Activated CD4-positive, alpha-beta T cell treated with anti-CD3 and anti-CD28 coated beads, Interleukin-2, amount 10 ng/mL, durations not matched to agents 7 days and 5 days (primary cell): ENCODE data around the gene SPX. TPM values are rescaled to one million over a fixed set of nuclear protein-coding genes. Genes with fewer than 3 reads are reported as not detected.

ENCODE experiments used
- CTCF ChIA-PET: fragments of 350-600 bp; sonication (Branson Sonifier 250); formaldehyde crosslinking; loops from one replicate; lab custom pipeline; 2021; ENCODE audit warnings: antibody characterized with exemption; lab: Charles Lee
- POLR2A ChIA-PET: fragments of 350-600 bp; sonication (Branson Sonifier 250); formaldehyde crosslinking; loops from one replicate; lab custom pipeline; 2021; ENCODE audit warnings: antibody characterized with exemption; lab: Charles Lee
- DNase-seq: peaks from one replicate; pipeline ENCODE4 v3.0.0-alpha.2; 2020
- H3K27ac Mint-ChIP-seq: one replicate; pipeline ENCODE4 v1.8.0; 2021; ENCODE audit warnings: mild to moderate bottlenecking, moderate library complexity, mixed read lengths
- H3K27me3 Mint-ChIP-seq: one replicate; pipeline ENCODE4 v1.8.0; 2021; ENCODE audit warnings: mixed read lengths
- H3K36me3 Mint-ChIP-seq: one replicate; pipeline ENCODE4 v1.8.0; 2021; ENCODE audit warnings: low read depth, mixed read lengths
- H3K4me1 Mint-ChIP-seq: one replicate; pipeline ENCODE4 v1.8.0; 2021; ENCODE audit warnings: mixed read lengths
- H3K4me3 Mint-ChIP-seq: one replicate; pipeline ENCODE4 v1.8.0; 2021; ENCODE audit warnings: mild to moderate bottlenecking, moderate library complexity, mixed read lengths
- H3K9me3 Mint-ChIP-seq: one replicate; pipeline ENCODE4 v1.8.0; 2021; ENCODE audit warnings: mixed read lengths
- total RNA-seq, 2 experiments: library from RNA; stranded (reverse); gene quantifications; one replicate each; pipeline ENCODE4 v1.2.3, GENCODE V29; 2021

SPX gene
- under 1 TPM in 1 of 2 experiments, not detected in 1; 0.12 TPM for total RNA-seq

GRCh38 chr12:21526053-21526452, at the start of gene SPX:
Gene SPX (plus strand): TSS chr12:21526296. CDS start chr12:21526473, 177 bp downstream.
- H3K27ac Mint-ChIP-seq = peak within 1 kb of the TSS; percentile 46
- peaks cover 7% of the 10 kb centered on the region for H3K9me3 Mint-ChIP-seq
- no peak for DNase-seq
- H3K4me1 Mint-ChIP-seq = peaks cover 7% of the 10 kb centered on the region
- H3K36me3 Mint-ChIP-seq = no peaks in the 10 kb centered on the region
- CTCF ChIA-PET = interaction anchor here (1.2 to 2.6 kb wide), 2 partner anchors 15 to 16 kb away, joined by 4 to 9 read pairs; no protein-coding TSS in a partner anchor
- peaks cover 42% of the 10 kb centered on the region for H3K27me3 Mint-ChIP-seq
- POLR2A ChIA-PET = no interaction called here
- H3K4me3 Mint-ChIP-seq = peak within 1 kb of the TSS; percentile 72

- peaks cover 41% of the 10 kb centered on the region for H3K36me3 Mint-ChIP-seq
- no peak overlapping the region for H3K4me3 Mint-ChIP-seq
- ChIA-PET CTCF (no interaction called here), POLR2A (no interaction called here)
- no peak for DNase-seq
- H3K27me3 Mint-ChIP-seq = no peaks in the 10 kb centered on the region
- H3K27ac Mint-ChIP-seq = no peak overlapping the region
- H3K4me1 Mint-ChIP-seq = peaks cover 4% of the 10 kb centered on the region
- no peaks in the 10 kb centered on the region for H3K9me3 Mint-ChIP-seq
Observed at GRCh38 chr12:21476949-21477348, 49.1 kb upstream of the SPX start.

GRCh38 chr12:21478756-21479455, 47.2 kb upstream of the SPX start:
- POLR2A ChIA-PET = interaction anchor here (1.3 kb wide), 1 partner anchor 169 kb away, joined by 3 read pairs; no protein-coding TSS in a partner anchor
- H3K9me3 Mint-ChIP-seq = no peaks in the 10 kb centered on the region
- no peak overlapping the region for H3K27ac Mint-ChIP-seq
- CTCF ChIA-PET = interaction anchor here (0.6 to 1.3 kb wide), 4 partner anchors 10 to 149 kb away, joined by 3 to 4 read pairs (median 3); no protein-coding TSS in a partner anchor
- H3K4me1 Mint-ChIP-seq = peaks cover 2% of the 10 kb centered on the region
- H3K36me3 Mint-ChIP-seq = peaks cover 28% of the 10 kb centered on the region
- no peak for DNase-seq
- H3K4me3 Mint-ChIP-seq = no peak overlapping the region
- no peaks in the 10 kb centered on the region for H3K27me3 Mint-ChIP-seq

- Mint-ChIP-seq H3K27me3 (no peaks in the 10 kb centered on the region), H3K27ac (no peak overlapping the region), H3K36me3 (peaks cover 15% of the 10 kb centered on the region), H3K9me3 (no peaks in the 10 kb centered on the region), H3K4me3 (no peak overlapping the region), H3K4me1 (peaks cover 3% of the 10 kb centered on the region)
- ChIA-PET POLR2A (interaction anchor here (0.6 kb wide), 1 partner anchor 213 kb away, joined by 5 read pairs; no protein-coding TSS in a partner anchor), CTCF (interaction anchor here (0.6 kb wide), 1 partner anchor 1132 kb away, joined by 3 read pairs; no protein-coding TSS in a partner anchor)
- DNase-seq = no peak
Observed at GRCh38 chr12:21483531-21483930, 42.6 kb upstream of the SPX start.

- no peak overlapping the region for H3K4me3 Mint-ChIP-seq
- H3K27me3 Mint-ChIP-seq = no peaks in the 10 kb centered on the region
- ChIA-PET POLR2A (no interaction called here), CTCF (no interaction called here)
- no peak for DNase-seq
- H3K9me3 Mint-ChIP-seq = no peaks in the 10 kb centered on the region
- peaks cover 33% of the 10 kb centered on the region for H3K36me3 Mint-ChIP-seq
- H3K4me1 Mint-ChIP-seq = peaks cover 7% of the 10 kb centered on the region
- no peak overlapping the region for H3K27ac Mint-ChIP-seq
Observed at GRCh38 chr12:21485998-21486397, 40.1 kb upstream of the SPX start.

GRCh38 chr12:21499765-21500164, 26.3 kb upstream of the SPX start:
- POLR2A ChIA-PET = no interaction called here
- no peak overlapping the region for H3K4me3 Mint-ChIP-seq
- H3K4me1 Mint-ChIP-seq = peaks cover 49% of the 10 kb centered on the region
- no peak overlapping the region for H3K27ac Mint-ChIP-seq
- no peaks in the 10 kb centered on the region for H3K27me3 Mint-ChIP-seq
- no peak for DNase-seq
- H3K9me3 Mint-ChIP-seq = no peaks in the 10 kb centered on the region
- peaks cover 47% of the 10 kb centered on the region for H3K36me3 Mint-ChIP-seq
- CTCF ChIA-PET = interaction anchor here (1.5 kb wide), 1 partner anchor 28 kb away, joined by 5 read pairs; no protein-coding TSS in a partner anchor

- Mint-ChIP-seq H3K36me3 (peaks cover 40% of the 10 kb centered on the region), H3K9me3 (no peaks in the 10 kb centered on the region), H3K4me1 (peaks cover 56% of the 10 kb centered on the region), H3K27ac (no peak overlapping the region), H3K27me3 (no peaks in the 10 kb centered on the region), H3K4me3 (no peak overlapping the region)
- ChIA-PET CTCF (interaction anchor here (0.9 to 2.2 kb wide), 5 partner anchors 9 to 63 kb away, joined by 3 to 11 read pairs (median 3); partner anchors contain the start of gene PYROXD1), POLR2A (interaction anchor here (1.0 to 1.4 kb wide), 2 partner anchors 11 to 146 kb away, joined by 3 read pairs; no protein-coding TSS in a partner anchor)
- DNase-seq = no peak
Observed at GRCh38 chr12:21500786-21501257, 25.3 kb upstream of the SPX start.

GRCh38 chr12:21501258-21502163, 24.6 kb upstream of the SPX start, which contains the start of the genes GOLT1B and RECQL:
Gene GOLT1B (plus strand): TSS chr12:21501789. CDS start chr12:21501924, 135 bp downstream.
Gene RECQL (minus strand): TSS chr12:21501635. CDS start chr12:21499570, 2,065 bp downstream.
- H3K27me3 Mint-ChIP-seq = no peaks in the 10 kb centered on the region
- peaks cover 35% of the 10 kb centered on the region for H3K36me3 Mint-ChIP-seq
- ChIA-PET POLR2A (interaction anchor here (0.8 to 1.4 kb wide), 5 partner anchors 10 to 145 kb away, joined by 3 read pairs; no protein-coding TSS in a partner anchor), CTCF (interaction anchor here (0.9 to 2.2 kb wide), 8 partner anchors 9 to 68 kb away, joined by 3 to 11 read pairs (median 4); partner anchors contain the start of gene PYROXD1)
- DNase-seq = peak; percentile 96
- no peak within 1 kb of the TSS for H3K4me3 Mint-ChIP-seq
- no peaks in the 10 kb centered on the region for H3K9me3 Mint-ChIP-seq
- peaks cover 56% of the 10 kb centered on the region for H3K4me1 Mint-ChIP-seq
- H3K27ac Mint-ChIP-seq = no peak within 1 kb of the TSS

- Mint-ChIP-seq H3K4me1 (peaks cover 56% of the 10 kb centered on the region), H3K27me3 (no peaks in the 10 kb centered on the region), H3K4me3 (no peak overlapping the region), H3K36me3 (peaks cover 29% of the 10 kb centered on the region), H3K9me3 (no peaks in the 10 kb centered on the region), H3K27ac (no peak overlapping the region)
- ChIA-PET CTCF (interaction anchor here (1.1 to 2.2 kb wide), 6 partner anchors 8 to 68 kb away, joined by 3 to 11 read pairs (median 4); no protein-coding TSS in a partner anchor), POLR2A (interaction anchor here (1.1 to 1.4 kb wide), 3 partner anchors 10 to 49 kb away, joined by 3 read pairs; no protein-coding TSS in a partner anchor)
- DNase-seq = peak; percentile 37
Observed at GRCh38 chr12:21502164-21502496, 24.0 kb upstream of the SPX start.

GRCh38 chr12:21502872-21503271, 23.2 kb upstream of the SPX start:
- no peak for DNase-seq
- ChIA-PET POLR2A (no interaction called here), CTCF (interaction anchor here (1.1 to 2.2 kb wide), 2 partner anchors 11 to 14 kb away, joined by 4 to 11 read pairs; no protein-coding TSS in a partner anchor)
- Mint-ChIP-seq H3K4me3 (no peak overlapping the region), H3K27me3 (no peaks in the 10 kb centered on the region), H3K36me3 (peaks cover 27% of the 10 kb centered on the region), H3K9me3 (no peaks in the 10 kb centered on the region), H3K4me1 (peaks cover 54% of the 10 kb centered on the region), H3K27ac (no peak overlapping the region)

- CTCF ChIA-PET = interaction anchor here (1.0 to 1.5 kb wide), 2 partner anchors 8 to 10 kb away, joined by 3 to 4 read pairs; no protein-coding TSS in a partner anchor
- Mint-ChIP-seq H3K27me3 (no peaks in the 10 kb centered on the region), H3K9me3 (no peaks in the 10 kb centered on the region)
Observed at GRCh38 chr12:21505888-21506287, 20.2 kb upstream of the SPX start.

GRCh38 chr12:21507849-21508248, 18.2 kb upstream of the SPX start:
- ChIA-PET POLR2A (no interaction called here), CTCF (interaction anchor here (1.0 kb wide), 1 partner anchor 45 kb away, joined by 3 read pairs; no protein-coding TSS in a partner anchor)
- Mint-ChIP-seq H3K27ac (no peak overlapping the region), H3K4me1 (peaks cover 61% of the 10 kb centered on the region), H3K36me3 (peaks cover 46% of the 10 kb centered on the region), H3K27me3 (no peaks in the 10 kb centered on the region), H3K4me3 (no peak overlapping the region), H3K9me3 (no peaks in the 10 kb centered on the region)
- no peak for DNase-seq

More at GRCh38 chr12:21505888-21506287, 20.2 kb upstream of the SPX start:
- Mint-ChIP-seq H3K36me3 (peaks cover 35% of the 10 kb centered on the region), H3K27ac (no peak overlapping the region), H3K4me1 (peaks cover 59% of the 10 kb centered on the region), H3K4me3 (no peak overlapping the region)
- POLR2A ChIA-PET = no interaction called here
- no peak for DNase-seq
